Measurements from ENCODE around the gene RNF135. TPM values are rescaled to one million over a fixed set of nuclear protein-coding genes. Genes with fewer than 3 reads are reported as not detected.
A peak's percentile ranks its signal among the peaks of the same experiment; 100 is the strongest.

RNF135 gene
- total and polyA plus RNA-seq, 12 donors: 2.3 to 8.3 (median 5.3) TPM

DNA sequence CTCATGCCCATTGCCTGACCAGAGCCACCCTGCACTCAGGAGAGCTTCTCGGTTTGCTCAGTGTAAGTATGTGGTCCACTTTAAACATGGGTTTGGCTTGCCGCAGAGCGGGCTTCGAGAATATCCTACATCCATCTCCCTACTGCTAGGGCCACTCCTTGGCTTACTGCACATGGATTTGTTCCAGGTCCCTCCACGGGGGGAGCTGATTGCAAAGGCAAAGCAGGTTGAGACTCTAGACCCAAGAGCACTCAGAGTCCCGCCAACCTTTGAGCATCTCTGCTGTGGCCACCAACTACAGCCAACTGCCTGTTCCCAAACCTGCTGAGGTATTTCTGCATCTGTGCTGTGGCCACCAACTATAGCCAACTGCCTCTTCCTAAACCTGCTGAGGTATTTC lies 26.4 kb downstream of the RNF135 start:
- Histone ChIP-seq H3K4me3 (no peak overlapping the region), H3K36me3 (peaks cover 0 to 99% (median 27%) of the 10 kb centered on the region in 9 donors), H3K27me3 (no peaks in the 10 kb centered on the region), H3K9me3 (no peaks in the 10 kb centered on the region), H3K27ac (no peak overlapping the region), H3K4me1 (no peaks in the 10 kb centered on the region)
- DNase-seq (no peak), ATAC-seq (no peak)
- TF ChIP-seq, protein P1, sequence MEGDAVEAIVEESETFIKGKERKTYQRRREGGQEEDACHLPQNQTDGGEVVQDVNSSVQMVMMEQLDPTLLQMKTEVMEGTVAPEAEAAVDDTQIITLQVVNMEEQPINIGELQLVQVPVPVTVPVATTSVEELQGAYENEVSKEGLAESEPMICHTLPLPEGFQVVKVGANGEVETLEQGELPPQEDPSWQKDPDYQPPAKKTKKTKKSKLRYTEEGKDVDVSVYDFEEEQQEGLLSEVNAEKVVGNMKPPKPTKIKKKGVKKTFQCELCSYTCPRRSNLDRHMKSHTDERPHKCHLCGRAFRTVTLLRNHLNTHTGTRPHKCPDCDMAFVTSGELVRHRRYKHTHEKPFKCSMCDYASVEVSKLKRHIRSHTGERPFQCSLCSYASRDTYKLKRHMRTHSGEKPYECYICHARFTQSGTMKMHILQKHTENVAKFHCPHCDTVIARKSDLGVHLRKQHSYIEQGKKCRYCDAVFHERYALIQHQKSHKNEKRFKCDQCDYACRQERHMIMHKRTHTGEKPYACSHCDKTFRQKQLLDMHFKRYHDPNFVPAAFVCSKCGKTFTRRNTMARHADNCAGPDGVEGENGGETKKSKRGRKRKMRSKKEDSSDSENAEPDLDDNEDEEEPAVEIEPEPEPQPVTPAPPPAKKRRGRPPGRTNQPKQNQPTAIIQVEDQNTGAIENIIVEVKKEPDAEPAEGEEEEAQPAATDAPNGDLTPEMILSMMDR (IDR thresholded peaks at IDR 0.05): no peak
- 93 to 96% methylated on average over 6 of the region's 6 CpGs for WGBS, 2 donors
- intact Hi-C loops (cut with DNase I): no loop called here

DNA sequence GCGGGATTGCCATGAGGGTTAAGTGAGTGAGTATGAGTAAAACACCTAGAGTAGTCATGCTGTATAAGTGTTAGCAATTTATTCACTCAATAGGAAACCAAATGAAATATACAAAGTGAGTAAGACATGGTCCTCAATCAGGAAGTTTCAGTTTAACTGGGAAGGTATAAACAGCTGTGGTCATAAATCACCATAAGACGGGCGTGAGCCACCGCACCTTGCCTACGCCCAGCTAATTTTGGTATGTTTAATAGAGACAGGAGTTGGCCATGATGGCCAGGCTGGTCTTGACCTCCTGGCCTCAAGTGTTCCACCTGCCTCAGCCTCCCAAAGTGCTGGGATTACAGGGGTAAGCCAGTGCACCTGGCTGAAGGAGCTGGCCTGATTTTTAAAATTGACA lies 27.0 kb downstream of the RNF135 start:
- Histone ChIP-seq H3K4me1 (no peaks in the 10 kb centered on the region), H3K4me3 (no peak overlapping the region), H3K27ac (no peak overlapping the region), H3K9me3 (no peaks in the 10 kb centered on the region), H3K36me3 (peaks cover 0 to 98% (median 27%) of the 10 kb centered on the region in 9 donors), H3K27me3 (no peaks in the 10 kb centered on the region)
- intact Hi-C loops (cut with DNase I): no loop called here
- no peak for DNase-seq
- ATAC-seq: no peak
- 96 to 99% methylated on average over 5 of the region's 5 CpGs for WGBS, 2 donors
- TF ChIP-seq, protein P1 (IDR thresholded peaks at IDR 0.05): no peak

DNA sequence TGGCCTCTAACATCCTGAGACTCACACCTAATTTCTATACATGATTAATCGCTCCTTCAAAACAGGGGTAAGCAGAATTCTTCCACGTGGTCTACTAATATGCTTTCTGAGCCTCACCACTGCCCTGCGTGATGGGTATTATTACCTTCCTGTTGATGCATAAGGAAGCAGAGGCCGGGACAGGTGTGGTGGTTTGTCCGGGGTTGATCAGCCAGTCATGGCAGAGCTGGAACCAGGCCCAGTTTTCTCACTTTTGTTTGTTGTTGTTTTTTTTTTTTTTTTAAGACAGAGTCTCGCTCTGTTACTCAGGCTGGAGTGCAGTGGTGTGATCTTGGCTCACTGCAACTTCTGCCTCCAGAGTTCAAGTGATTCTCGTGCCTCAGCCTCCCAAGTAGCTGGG lies 31.2 kb downstream of the RNF135 start:
- no peak overlapping the region for H3K27ac ChIP-seq
- H3K4me3 ChIP-seq: no peak overlapping the region
- no peaks in the 10 kb centered on the region for H3K9me3 ChIP-seq
- WGBS, 2 donors: 91 to 92% methylated on average over 7 of the region's 7 CpGs
- H3K27me3 ChIP-seq: no peaks in the 10 kb centered on the region
- ATAC-seq (no peak), DNase-seq (no peak)
- TF ChIP-seq, protein P1 (IDR thresholded peaks at IDR 0.05): no peak
- H3K4me1 ChIP-seq: peaks cover 0 to 5% (median 0%) of the 10 kb centered on the region in 9 donors
- intact Hi-C loops (cut with DNase I): no loop called here
- H3K36me3 ChIP-seq: peaks cover 0 to 73% (median 21%) of the 10 kb centered on the region in 9 donors

DNA sequence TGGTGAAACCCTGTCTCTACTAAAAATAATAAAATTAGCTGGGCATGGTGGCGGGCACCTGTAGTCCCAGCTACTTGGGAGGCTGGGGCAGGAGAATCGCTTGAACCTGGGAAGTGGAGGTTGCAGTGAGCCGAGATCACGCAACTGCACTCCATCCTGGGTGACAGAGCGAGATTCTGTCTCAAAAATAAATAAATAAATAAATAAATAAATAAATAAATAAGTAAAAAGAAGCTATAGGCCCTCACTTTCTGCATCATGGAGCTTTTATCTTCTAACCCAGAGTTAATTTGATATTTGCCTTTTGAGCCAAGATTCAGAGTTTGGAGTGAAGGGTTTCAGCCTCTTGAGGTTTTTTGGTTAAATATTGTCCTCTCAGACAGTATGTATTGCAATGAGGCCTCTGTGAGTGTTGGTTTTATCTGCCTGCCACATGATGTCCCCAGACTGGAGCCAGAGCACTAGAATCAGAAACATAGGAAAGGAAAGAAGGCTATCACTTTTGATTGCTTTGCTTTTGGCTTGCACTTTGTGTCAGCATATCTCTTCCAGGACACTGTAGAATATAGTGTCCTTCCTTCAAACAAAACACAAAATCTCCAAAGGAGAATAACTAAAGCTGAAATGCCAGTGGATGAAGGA lies 32.5 kb downstream of the RNF135 start:
- TF ChIP-seq, protein P1 (IDR thresholded peaks at IDR 0.05): no peak
- H3K4me1 ChIP-seq: peaks cover 0 to 16% (median 0%) of the 10 kb centered on the region in 9 donors
- no peak overlapping the region for H3K4me3 ChIP-seq
- intact Hi-C loops (cut with DNase I): no loop called here
- H3K27me3 ChIP-seq: no peaks in the 10 kb centered on the region
- H3K36me3 ChIP-seq: peaks cover 0 to 60% (median 10%) of the 10 kb centered on the region in 9 donors
- H3K27ac ChIP-seq: peak overlapping the region in 1 of 10 donors; percentile 36
- ATAC-seq (peak in 1 of 8 donors; percentile 53), DNase-seq (no peak)
- whole genome bisulfite sequencing, 2 donors: 97 to 99% methylated on average over 5 of the region's 5 CpGs
- H3K9me3 ChIP-seq: no peaks in the 10 kb centered on the region

All from heart right ventricle (tissue), 16 donors.